Body of pancreas (tissue), 4 donors: ENCODE results near the gene EIF4H. TPM values are rescaled to one million over a fixed set of nuclear protein-coding genes. Genes with fewer than 3 reads are reported as not detected.
"Not testable (repeated sequence)": the region's sequence is repeated elsewhere in the genome, so short reads cannot be mapped to it uniquely, and the experiment has no call there.

Experiments used
- ATAC-seq: fragments of 150-250 bp; one replicate; pipeline ENCODE4 v1.9.1; 2016
- DNase-seq, 4 donors: peaks; one replicate each; pipeline ENCODE4 v3.0.0-alpha.2; 2019
- H3K27ac ChIP-seq, 4 donors: fragments of 200-600 bp; sonication (generic); 1 replicate in 3 of 4; 2 replicates in 1 of 4; pipeline versions ENCODE4 v1.5.1 to v1.6.1; 2016 to 2019; ENCODE audit warnings: mild to moderate bottlenecking in 1 of 4, mixed read lengths in 1 of 4, moderate library complexity in 1 of 4
- H3K27me3 ChIP-seq, 2 donors: fragments of 200-600 bp; sonication (generic); one replicate each; pipeline ENCODE4 v1.6.0; 2016; ENCODE audit warnings: mild to moderate bottlenecking in 1 of 2
- H3K36me3 ChIP-seq, 2 donors: fragments of 200-600 bp; sonication (generic); replicated peaks in 1 of 2; 2 replicates each; pipeline ENCODE4 v1.5.1; 2016; ENCODE audit warnings: low read depth in 2 of 2; ENCODE audit not compliant: insufficient read depth in 1 of 2
- H3K4me1 ChIP-seq: fragments of 200-600 bp; sonication (generic); one replicate; pipeline ENCODE4 v1.6.0; 2016
- H3K4me3 ChIP-seq, 2 donors: fragments of 200-600 bp; sonication (generic); 1 replicate in 1 of 2; 2 replicates in 1 of 2; pipeline ENCODE4 v1.5.1; 2016 to 2019
- H3K9me3 ChIP-seq, 3 donors: fragments of 200-600 bp; sonication (generic); 1 replicate in 2 of 3; 2 replicates in 1 of 3; pipeline ENCODE4 v1.5.1; 2016
- CTCF ChIP-seq, 7 experiments: fragments of 450-650 bp in 4 of 7; fragments of 200-600 bp in 3 of 7; sonication (generic) in 3 of 7; IDR thresholded peaks; one replicate each; pipeline ENCODE4 v1.5.1; 2016 to 2019; ENCODE audit warnings: antibody characterized with exemption in 7 of 7
- POLR2A ChIP-seq, 3 donors: fragments of 450-650 bp; IDR thresholded peaks; one replicate each; pipeline ENCODE4 v1.6.1; 2016; ENCODE audit warnings: antibody characterized with exemption in 3 of 3, mild to moderate bottlenecking in 2 of 3
- WGBS, 2 donors: methylation state at CpG; one replicate each; pipeline ENCODE4 v1.1.5; 2017; 5-methylcytosine and 5-hydroxymethylcytosine counted together
- intact Hi-C: fragments of 100-400 bp; cut with DNase I; formaldehyde crosslinking; loops from one replicate; pipeline ENCODE4 v1.15.1; 2023
- total RNA-seq, 2 donors: library from RNA; depleted of rRNA; stranded (reverse); fragments of >200 nt; gene quantifications; one replicate each; pipeline ENCODE4 v1.1.0, GENCODE V29; 2016

EIF4H gene
- total RNA-seq, 2 donors from 2014 or later, result 107 to 163 TPM

DNA sequence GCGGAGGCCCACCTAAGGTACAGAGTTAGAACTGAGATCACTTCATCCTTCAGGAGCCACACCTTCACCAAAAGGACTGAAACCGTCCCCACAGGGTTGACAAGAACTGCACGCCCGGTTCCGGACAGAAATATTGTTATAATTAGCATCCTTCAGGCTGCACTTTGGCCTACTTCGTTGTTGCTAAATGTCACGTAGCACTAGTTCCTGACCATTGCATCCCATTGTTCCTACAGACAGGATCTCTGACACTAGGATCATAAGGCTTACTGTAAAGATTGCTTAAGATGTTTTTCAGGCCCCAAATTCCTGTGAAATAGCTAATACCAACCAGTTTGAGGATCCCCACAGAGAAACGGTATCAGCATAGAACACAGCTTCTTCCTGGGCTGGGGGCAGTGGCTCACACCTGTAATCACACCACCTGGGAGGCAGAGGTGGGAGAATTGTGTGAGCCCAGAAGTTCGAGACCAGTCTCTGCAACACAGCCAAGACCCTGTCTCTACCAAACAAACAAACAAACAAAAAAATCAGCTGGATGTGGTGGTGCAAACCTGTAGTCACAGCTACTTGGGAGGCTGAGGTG lies 18.3 kb upstream of the EIF4H start:
- WGBS, 2 donors, result 77% methylated on average over 8 to 9 of the region's 9 CpGs
- Histone ChIP-seq H3K27ac (no peak overlapping the region), H3K4me1 (no peaks in the 10 kb centered on the region), H3K36me3 (no peaks in the 10 kb centered on the region), H3K4me3 (no peak overlapping the region), H3K27me3 (no peaks in the 10 kb centered on the region), H3K9me3 (no peaks in the 10 kb centered on the region)
- no peak for ATAC-seq
- DNase-seq, result no peak
- intact Hi-C loops, result no loop called here
- TF ChIP-seq POLR2A (IDR thresholded peaks at IDR 0.05) (no peak), CTCF (IDR thresholded peaks at IDR 0.05) (no peak)

GRCh38 chr7:74157605-74158004 lies 16.6 kb upstream of the EIF4H start:
- intact Hi-C loops, result no loop called here
- Histone ChIP-seq H3K4me3 (no peak overlapping the region), H3K9me3 (no peaks in the 10 kb centered on the region), H3K4me1 (peaks cover 5% of the 10 kb centered on the region), H3K27me3 (no peaks in the 10 kb centered on the region), H3K27ac (no peak overlapping the region), H3K36me3 (no peaks in the 10 kb centered on the region)
- DNase-seq, result no peak
- WGBS, 2 donors, result 92 to 97% methylated on average over 9 of the region's 9 CpGs
- no peak for ATAC-seq
- TF ChIP-seq POLR2A (IDR thresholded peaks at IDR 0.05), result no peak
- no peak for TF ChIP-seq CTCF (IDR thresholded peaks at IDR 0.05)

- Histone ChIP-seq H3K27ac (peak overlapping the region in 3 of 4 donors; percentile 58 to 71 (median 65)), H3K4me1 (peaks cover 45% of the 10 kb centered on the region), H3K27me3 (no peaks in the 10 kb centered on the region), H3K9me3 (no peaks in the 10 kb centered on the region), H3K4me3 (no peak overlapping the region), H3K36me3 (no peaks in the 10 kb centered on the region)
- intact Hi-C loops, result no loop called here
- 5 to 7% methylated on average over 7 of the region's 7 CpGs for WGBS, 2 donors
- TF ChIP-seq CTCF (IDR thresholded peaks at IDR 0.05) (peak in 6 of 7 experiments; percentile 29 to 61 (median 49)), POLR2A (IDR thresholded peaks at IDR 0.05) (no peak)
- ATAC-seq (peak; percentile 77), DNase-seq (peak; percentile 56 to 81 (median 76))
These were observed 9.1 kb upstream of the EIF4H start for GRCh38 chr7:74164985-74165456.

DNA sequence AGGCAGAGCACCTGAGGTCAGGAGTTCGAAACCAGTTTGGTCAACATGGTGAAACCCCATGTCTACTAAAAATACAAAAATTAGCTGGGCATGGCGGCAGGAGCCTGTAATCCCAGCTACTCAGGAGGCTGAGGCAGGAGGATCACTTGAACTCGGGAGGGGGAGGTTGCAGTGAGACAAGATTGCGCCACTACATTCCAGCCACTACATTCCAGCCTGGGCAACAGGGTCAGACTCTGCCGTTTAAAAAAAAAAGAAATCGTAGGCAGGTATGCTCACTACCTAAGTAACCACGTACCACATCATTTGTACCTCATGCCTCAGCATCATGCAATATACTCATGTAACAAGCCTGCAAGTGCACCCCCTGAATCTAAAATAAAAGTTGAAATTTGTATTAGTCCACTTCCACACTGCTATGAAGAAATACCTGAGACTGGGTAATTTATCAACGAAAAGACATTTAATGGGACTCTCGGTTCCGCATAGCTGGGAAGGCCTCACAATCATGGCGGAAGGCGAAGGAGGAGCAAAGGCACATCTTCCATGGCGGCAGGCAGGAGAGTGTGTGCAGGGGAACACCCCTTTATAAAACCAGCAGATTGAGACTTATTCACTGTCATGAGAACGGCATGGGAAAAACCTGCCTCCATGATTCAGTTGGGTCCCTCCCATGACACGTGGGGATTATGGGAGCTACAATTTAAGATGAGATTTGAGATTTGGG lies 8.1 kb upstream of the EIF4H start:
- H3K27me3 ChIP-seq, result no peaks in the 10 kb centered on the region
- intact Hi-C loops, result no loop called here
- DNase-seq (no peak), ATAC-seq (no peak)
- WGBS, 2 donors, result 92 to 95% methylated on average over 13 to 15 of the region's 15 CpGs
- peak overlapping the region in 3 of 4 donors; percentile 58 to 71 (median 65) for H3K27ac ChIP-seq
- peaks cover 45% of the 10 kb centered on the region for H3K4me1 ChIP-seq
- H3K4me3 ChIP-seq, result no peak overlapping the region
- H3K9me3 ChIP-seq, result no peaks in the 10 kb centered on the region
- no peak for TF ChIP-seq CTCF (IDR thresholded peaks at IDR 0.05)
- TF ChIP-seq POLR2A (IDR thresholded peaks at IDR 0.05), result no peak
- H3K36me3 ChIP-seq, result no peaks in the 10 kb centered on the region

- 52 to 57% methylated on average over 6 of the region's 6 CpGs for WGBS, 2 donors
- H3K36me3 ChIP-seq, H3K27me3 ChIP-seq, H3K9me3 ChIP-seq, H3K4me3 ChIP-seq, intact Hi-C loops: not testable (repeated sequence)
- H3K4me1 ChIP-seq, result peaks cover 46% of the 10 kb centered on the region
- DNase-seq (peak; percentile 26 to 60 (median 52)), ATAC-seq (peak; percentile 62)
- H3K27ac ChIP-seq, result peak overlapping the region in 3 of 4 donors; percentile 2 to 76 (median 43)
These were observed 6.8 kb upstream of the EIF4H start for GRCh38 chr7:74167324-74167723.
